ENCODE results near the gene RAD51C.
"Not testable (repeated sequence)": the region's sequence is repeated elsewhere in the genome, so short reads cannot be mapped to it uniquely, and the experiment has no call there.

Gene RAD51C
- 7.0 to 17.5 reads per million in 2 donors for total RNA-seq

DNA sequence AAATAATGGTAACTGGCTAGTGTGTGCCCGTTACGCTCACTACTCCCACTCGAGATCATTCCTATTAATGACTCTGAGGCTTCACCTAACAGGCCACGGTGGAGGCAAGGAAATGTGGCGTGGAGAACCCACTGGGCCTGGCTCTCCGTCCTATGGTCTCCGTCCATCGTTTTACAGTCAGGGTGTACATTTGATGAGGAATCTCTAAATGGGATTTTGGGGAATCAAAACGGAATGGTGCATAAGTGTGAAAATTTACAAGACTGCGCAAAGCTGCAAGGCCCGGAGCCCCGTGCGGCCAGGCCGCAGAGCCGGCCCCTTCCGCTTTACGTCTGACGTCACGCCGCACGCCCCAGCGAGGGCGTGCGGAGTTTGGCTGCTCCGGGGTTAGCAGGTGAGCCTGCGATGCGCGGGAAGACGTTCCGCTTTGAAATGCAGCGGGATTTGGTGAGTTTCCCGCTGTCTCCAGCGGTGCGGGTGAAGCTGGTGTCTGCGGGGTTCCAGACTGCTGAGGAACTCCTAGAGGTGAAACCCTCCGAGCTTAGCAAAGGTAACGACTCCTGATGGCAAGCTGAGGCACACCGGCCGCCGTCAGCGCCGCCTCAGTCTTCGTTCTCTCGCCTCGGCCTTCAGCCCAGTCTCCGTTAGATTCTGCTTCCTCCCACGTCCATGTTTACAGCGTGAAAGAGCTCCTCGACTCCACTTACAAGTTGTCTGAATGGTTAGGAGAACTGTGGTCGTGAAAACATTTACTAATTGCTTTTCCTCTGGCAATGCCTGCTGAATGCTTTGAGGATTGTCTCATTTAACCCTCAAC lies at the start of gene RAD51C:
Gene RAD51C (plus strand): TSS at position 364 of the 817 bp plus-strand sequence. CDS start 42 bp downstream, at position 406.
- DNase-seq = peak; percentile 73

DNA sequence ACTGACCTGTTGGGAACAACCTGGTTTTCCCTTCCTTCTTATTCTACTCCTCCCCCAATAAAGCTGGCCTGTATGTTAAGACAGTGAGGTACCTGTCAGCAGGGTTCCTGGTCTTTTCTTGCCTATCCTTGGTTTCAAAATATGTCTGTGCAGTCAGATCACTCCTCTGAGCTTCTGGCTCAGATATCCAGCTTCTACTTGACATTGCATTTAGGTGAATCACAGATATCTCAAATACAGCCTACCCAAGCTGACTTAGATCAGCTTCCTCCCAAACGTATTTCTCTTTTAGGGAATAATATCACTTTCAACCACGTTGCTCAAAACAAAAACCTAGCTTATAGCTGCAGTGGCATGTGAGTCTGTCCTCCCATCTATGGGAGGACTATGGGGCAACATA lies 49.3 kb upstream of the RAD51C start:
- DNase-seq = no peak

DNA sequence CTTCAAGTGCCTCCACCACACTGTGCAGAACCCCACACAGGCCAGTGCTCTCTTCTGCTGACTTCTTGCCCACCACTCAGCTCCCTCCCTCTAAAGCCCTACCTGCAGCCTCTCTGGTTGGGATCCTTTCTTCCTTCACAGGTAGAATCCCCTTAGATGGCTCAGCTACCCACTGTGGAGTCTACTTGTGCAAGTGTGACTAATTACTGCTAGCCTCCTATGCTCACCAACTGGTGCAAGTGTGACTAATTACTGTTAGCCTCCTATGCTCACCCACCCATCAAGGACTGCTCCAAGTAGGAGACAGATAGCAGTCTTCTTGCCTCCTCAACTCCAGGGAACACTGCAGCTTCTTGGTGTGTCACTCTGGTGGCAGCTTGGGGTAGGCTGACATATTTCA lies 44.2 kb upstream of the RAD51C start:
- no peak for DNase-seq

DNA sequence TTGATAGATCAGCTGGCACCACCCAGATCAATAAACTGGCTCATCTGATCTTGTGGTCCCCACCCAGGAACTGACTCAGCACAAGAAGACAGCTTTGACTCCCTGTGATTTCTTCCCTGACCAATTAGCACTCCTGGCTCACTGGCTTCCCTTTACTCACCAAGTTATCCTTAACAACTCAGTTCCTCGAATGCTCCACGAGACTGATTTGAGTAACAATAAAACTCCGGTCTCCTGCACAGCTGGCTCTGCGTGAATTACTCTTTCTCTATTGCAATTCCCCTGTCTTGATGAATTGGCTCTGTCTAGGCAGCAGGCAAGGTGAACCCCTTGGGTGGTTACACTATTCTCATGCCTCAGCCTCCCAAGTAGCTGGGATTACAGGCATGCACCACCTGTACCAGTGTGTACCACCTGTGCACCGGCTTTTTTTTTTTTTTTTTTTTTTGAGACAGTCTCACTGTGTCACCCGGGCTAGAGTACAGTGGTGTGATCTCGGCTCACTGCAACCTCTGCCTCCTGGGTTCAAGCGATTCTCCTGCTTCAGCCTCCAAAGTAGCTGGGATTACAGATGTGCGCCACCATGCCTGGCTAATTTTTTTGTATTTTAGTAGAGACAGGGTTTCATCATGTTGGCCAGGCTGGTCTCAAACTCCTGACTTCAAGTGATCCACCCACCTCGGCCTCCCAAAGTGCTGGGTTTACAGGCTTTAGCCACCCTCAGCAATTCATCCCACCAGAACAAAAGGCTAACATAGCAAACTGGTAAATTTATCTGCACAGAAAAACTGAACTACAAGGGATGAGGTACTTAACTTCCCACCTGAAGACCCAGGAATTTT lies 34.2 kb upstream of the RAD51C start:
- DNase-seq = not testable (repeated sequence)

DNA sequence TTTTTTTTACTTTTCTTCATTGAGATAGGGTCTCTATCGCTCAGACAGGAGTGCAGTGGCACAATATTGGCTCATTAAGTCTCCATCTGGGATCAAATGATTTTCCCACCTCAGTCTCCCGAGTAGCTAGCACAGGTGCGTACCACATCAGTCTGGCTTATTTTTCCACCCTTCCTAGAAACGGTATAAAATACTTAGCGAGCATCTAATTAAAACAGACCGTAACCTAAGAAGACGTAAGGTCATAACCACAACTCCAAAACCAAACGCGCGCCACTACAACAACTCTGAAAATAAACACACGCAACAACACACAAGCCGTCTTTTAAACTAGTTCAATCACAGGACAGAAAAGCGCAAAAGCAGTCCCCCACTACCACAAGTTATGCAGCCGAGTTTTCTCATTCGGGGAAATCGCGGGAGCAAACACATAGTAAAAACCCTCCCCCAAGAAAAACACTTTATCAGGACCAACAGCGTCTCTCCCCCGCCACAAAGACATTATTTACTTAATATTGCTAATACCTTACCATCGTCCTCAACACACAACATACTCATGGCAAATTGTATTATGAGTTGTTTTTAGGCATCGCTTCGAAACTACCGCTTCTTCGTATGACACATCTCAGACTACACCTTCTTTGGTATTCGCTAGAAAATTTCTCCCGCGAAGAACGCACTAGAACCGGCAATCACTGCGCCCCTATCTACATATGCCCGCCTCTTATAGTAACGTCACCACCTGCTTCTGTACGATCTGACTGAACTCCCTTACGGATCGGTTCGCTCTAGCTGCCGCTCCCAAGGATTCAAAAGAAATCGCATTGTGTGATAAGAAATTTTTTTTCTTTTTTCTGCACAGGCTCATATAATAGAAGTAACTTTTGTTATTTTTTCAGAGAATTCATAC lies 33.3 kb upstream of the RAD51C start:
- DNase-seq = peak; percentile 66

DNA sequence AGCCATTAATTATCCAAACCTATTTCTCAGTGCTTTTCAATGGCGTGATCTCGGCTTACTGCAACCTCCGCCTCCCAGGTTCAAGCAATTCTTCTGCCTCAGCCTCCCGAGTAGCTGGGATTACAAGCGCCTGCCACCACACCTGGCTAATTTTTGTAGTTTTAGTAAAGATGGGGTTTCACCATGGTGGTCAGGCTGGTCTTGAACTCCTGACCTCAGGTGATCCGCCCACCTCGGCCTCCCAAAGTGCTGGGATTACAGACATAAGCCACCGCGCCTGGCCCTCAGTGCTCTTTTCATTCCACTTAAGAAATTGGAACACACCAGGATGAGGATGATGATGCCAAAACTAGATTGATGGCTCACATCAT lies 32.7 kb upstream of the RAD51C start:
- not testable (repeated sequence) for DNase-seq

GRCh38 chr17:58660621-58661020 lies 31.8 kb upstream of the RAD51C start:
- no peak for DNase-seq

DNA sequence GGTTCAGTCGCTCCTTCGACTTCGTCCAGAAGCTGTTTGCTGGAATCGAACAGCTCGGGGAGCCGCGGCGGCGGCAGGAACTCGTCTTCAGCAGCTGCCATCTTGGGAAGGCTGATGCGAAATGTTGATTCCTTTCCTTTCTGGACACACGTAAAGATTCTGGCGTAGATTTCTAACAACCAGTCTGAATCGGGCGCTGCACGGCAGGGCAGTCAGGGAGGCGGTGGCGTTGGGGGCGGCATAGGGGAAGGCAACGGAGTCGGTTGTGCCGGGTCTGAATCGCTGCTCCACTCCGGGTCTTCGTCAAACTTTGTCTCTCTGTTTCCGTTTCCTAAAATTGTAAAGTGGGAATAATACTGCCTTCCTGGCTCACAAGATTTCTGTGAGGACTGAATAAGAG lies 30.9 kb upstream of the RAD51C start:
- no peak for DNase-seq

- DNase-seq = no peak
These were observed 28.1 kb upstream of the RAD51C start for GRCh38 chr17:58664302-58664701.

DNA sequence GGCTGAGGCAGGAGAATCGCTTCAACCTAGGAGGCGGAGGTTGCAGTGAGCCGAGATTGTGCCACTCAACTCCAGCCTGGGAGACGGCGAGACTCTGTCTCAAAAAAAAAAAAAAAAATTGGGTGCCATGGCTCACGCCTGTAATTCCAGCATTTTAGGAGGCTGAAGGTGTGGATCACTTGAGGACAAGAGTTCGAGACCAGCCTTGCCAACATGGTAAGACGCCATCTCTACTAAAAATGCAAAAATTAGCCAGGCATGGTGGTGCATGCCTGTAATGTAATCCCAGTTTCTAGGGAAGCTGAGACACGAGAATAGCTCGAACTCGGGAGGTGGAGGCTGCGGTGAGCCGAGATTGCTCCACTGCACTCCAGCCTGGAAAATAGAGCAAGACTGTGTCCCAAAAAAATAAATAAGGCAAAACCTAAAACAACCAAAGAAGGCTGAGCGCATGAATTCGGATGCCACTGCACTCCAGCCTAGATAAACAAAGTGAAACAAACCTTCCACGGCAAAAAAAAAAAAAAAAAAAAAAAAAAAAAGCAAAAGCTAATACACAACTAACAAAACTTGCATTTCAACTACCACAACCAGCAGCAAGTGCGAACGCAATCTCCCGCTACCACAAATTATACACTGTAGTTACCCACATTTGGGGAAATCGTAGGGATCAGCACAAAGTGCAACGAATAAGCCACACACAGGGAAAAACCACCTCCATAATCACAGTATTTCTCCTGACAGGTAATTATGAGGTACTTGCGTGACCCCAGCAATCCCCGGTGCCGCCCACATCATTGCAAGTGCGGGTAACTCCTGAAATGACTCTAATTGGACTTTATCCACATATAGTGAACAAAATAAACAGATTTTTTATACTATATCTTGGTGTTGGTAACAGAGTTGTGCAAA lies 26.2 kb upstream of the RAD51C start:
- no peak for DNase-seq

- peak; percentile 10 for DNase-seq
These were observed 25.5 kb upstream of the RAD51C start for GRCh38 chr17:58666858-58667267.

GRCh38 chr17:58667934-58668597 lies 24.3 kb upstream of the RAD51C start:
- DNase-seq = no peak

DNA sequence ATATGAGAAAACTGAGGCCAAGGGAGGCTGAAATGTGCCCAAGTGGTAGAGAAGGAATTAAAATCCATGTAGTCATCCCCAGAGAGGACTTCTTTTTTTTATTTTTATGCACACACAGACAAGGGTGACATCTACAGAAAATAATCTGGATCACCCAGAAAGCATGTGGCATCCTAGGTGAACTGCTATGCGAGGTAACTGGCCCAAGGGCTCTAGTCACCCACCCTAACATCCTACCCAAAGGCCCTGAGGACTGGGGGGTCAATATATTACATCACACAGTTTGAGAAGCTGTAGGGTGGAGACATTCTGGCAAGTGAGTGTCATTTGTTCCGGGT lies 23.8 kb upstream of the RAD51C start:
- no peak for DNase-seq

- no peak for DNase-seq
These were observed 22.5 kb upstream of the RAD51C start for GRCh38 chr17:58669853-58670252.

DNA sequence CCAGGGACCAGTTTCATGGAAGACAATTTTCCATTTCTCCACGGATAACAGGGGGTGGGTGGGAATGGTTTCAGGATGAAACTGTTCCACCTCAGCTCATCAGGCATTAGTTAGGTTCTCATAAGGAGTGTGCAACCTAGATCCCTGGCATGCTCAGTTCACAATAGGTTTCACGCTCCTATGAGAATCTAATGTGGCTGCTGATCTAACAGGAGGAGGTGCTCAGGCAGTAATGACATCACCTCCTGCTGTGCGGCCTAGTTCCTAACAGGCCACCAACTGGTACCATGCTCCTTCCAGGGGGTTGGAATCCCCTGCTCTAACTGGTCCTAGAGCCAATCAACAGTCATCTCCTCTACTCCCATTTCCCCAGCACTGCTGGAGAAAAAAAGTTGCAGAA lies 20.4 kb upstream of the RAD51C start:
- no peak for DNase-seq

DNA sequence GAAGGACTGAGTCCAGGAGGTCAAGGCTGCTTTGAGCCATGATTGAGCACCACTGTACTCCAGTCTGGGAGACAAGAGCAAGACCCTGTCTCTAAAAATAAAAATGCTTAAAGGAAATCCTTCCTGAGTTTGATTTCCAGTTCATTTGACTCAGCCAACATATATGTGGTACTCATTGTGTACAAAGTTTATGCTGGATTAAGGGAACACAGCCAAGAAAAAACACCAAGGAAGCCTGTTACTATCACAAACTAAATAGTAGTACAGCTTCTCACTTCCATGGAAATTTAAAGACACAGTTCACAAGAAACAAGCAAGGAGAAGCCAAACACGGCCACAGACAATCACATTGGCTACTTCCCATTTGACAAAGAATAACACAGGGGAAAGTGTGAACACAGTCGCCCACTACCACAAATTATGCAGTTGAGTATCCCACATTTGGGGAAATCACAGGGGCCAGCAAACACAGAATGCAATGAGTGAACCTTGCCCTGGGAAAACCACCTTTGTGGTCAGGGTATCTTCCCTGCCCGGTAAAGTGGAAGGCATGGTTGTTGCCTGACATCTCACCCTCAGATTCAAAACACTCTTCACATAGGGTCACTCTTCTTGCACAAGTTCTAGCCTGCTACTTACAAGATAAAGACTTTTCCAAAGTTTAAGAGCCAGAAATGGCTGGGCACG lies 15.1 kb upstream of the RAD51C start:
- DNase-seq = no peak

DNA sequence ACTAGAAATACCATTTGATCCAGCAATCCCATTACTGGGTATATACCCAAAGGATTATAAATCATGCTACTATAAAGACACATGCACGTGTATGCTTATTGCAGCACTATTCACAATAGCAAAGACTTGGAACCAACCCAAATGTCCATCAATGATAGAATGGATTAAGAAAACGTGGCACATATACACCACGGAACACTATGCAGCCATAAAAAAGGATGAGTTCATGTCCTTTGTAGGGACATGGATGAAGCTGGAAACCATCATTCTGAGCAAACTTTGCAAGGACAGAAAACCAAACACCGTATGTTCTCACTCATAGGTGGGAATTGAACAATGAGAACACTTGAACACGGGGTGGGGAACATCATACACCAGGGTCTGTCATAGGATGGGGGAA lies 14.1 kb upstream of the RAD51C start:
- not testable (repeated sequence) for DNase-seq

DNA sequence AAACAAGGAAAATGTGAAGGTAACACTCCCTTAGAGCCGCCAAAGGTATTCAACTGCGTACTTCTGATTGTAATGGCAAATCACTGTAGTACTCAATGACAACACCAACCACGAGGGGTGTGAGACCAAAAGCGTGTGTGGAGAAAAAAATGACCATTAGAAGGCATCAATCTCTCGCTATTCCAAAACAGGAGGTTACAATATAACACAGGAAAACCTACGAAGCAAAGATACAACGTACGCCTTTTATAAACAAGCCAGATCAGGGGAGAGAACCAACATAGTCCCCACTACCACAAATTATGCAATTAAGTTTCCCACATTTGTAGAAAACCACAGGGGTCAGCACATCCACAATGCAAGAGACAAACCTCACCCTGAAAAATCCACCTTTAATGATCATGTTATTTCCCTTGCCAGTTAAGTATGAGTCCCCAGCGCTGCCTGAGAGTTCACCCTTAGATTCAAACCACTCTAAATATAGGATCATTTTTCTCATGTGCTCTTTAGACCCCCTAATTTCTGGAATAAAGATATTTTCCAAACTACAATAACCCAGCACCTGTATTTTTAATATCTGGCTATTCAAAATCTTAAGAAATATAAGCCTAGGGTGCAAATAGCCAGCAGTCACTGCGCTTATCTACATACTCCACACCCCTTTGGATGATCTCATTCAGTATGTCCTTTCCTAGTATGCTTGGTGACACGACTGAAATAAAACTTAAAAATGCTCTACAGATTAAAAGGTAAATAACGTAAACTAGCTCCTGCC lies 13.0 kb upstream of the RAD51C start:
- DNase-seq = no peak

GRCh38 chr17:58680038-58680369 lies 12.4 kb upstream of the RAD51C start:
- no peak for DNase-seq

DNA sequence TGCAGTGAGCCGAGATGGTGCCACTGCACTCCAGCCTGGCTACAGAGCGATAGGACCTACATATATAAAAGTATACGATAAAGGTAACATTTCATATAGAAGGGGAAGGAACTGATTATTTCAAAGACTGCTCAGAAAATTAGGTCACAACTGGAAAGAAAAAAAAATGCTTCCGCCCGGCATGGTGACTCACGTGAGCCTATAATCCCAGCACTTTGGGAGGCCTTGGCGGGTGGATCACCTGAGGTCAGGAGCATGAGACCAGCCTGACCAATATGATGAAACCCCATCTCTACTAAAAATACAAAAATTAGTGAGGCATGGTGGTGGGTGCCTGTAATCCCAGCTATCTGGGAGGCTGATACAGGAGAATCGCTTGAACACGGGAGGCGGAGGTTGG lies 8.4 kb upstream of the RAD51C start:
- DNase-seq = no peak
